ENCODE results near the gene CDH8.

DNA sequence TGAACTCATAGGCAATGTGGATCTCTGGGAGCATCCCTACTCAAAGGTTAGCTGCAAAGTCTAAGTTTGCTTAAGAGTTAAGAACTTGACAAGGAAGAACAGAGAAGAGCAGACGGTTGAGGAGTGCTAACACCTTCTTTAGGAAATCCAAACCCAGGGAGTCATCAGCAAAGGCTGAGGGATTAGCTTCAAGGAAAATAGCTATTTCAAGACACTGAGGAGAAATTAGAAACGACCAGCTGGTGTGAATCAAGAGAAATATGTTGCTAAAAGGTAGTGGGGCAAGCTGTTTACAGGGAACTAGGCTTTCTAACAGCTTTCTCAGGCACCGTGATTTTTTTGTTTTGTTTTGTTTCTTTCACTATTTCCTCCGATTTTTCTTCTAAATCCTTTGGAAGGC, 90.7 kb downstream of the CDH8 start:
- TF ChIP-seq, protein P1, sequence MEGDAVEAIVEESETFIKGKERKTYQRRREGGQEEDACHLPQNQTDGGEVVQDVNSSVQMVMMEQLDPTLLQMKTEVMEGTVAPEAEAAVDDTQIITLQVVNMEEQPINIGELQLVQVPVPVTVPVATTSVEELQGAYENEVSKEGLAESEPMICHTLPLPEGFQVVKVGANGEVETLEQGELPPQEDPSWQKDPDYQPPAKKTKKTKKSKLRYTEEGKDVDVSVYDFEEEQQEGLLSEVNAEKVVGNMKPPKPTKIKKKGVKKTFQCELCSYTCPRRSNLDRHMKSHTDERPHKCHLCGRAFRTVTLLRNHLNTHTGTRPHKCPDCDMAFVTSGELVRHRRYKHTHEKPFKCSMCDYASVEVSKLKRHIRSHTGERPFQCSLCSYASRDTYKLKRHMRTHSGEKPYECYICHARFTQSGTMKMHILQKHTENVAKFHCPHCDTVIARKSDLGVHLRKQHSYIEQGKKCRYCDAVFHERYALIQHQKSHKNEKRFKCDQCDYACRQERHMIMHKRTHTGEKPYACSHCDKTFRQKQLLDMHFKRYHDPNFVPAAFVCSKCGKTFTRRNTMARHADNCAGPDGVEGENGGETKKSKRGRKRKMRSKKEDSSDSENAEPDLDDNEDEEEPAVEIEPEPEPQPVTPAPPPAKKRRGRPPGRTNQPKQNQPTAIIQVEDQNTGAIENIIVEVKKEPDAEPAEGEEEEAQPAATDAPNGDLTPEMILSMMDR (conservative IDR thresholded peaks at IDR 0.05; ENCODE audit: low read length) = no peak
- TF ChIP-seq EZH2phosphoT487 (IDR thresholded peaks at IDR 0.05; ENCODE audit: borderline replicate concordance, low read depth, low read length) = no peak
